ENCODE data around the gene DENND1B.

DENND1B gene

GRCh38 chr1:197771386-197771785 is 3.9 kb downstream of the DENND1B start:
- H2AFZ ChIP-seq (ENCODE audit: low read depth): no peak overlapping the region
- TF ChIP-seq, protein P1, sequence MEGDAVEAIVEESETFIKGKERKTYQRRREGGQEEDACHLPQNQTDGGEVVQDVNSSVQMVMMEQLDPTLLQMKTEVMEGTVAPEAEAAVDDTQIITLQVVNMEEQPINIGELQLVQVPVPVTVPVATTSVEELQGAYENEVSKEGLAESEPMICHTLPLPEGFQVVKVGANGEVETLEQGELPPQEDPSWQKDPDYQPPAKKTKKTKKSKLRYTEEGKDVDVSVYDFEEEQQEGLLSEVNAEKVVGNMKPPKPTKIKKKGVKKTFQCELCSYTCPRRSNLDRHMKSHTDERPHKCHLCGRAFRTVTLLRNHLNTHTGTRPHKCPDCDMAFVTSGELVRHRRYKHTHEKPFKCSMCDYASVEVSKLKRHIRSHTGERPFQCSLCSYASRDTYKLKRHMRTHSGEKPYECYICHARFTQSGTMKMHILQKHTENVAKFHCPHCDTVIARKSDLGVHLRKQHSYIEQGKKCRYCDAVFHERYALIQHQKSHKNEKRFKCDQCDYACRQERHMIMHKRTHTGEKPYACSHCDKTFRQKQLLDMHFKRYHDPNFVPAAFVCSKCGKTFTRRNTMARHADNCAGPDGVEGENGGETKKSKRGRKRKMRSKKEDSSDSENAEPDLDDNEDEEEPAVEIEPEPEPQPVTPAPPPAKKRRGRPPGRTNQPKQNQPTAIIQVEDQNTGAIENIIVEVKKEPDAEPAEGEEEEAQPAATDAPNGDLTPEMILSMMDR (conservative IDR thresholded peaks at IDR 0.05; ENCODE audit: low read depth, low read length): no peak
- no peaks in the 10 kb centered on the region for H3K27me3 ChIP-seq (ENCODE audit: insufficient read depth, low read depth)
- peak overlapping the region; percentile 90; the same call in 1 of the 2 replicates for H3K27ac ChIP-seq
- H3K79me2 ChIP-seq (ENCODE audit: insufficient read depth, low read depth): peaks cover 61% of the 10 kb centered on the region
- no peaks in the 10 kb centered on the region for H3K36me3 ChIP-seq (ENCODE audit: insufficient read depth)
- H3K4me2 ChIP-seq: peak overlapping the region; percentile 71
- H4K20me1 ChIP-seq (ENCODE audit: insufficient read depth): no peaks in the 10 kb centered on the region
- no peak overlapping the region; the same call in 1 of the 2 replicates for H3K9ac ChIP-seq
- H3K4me1 ChIP-seq (ENCODE audit: low read depth, poor library complexity, severe bottlenecking): peaks cover 58% of the 10 kb centered on the region
- no peak overlapping the region for H3K4me3 ChIP-seq (IDR thresholded peaks at IDR 0.05; ENCODE audit: insufficient read depth, low read depth, low read length)

- Histone ChIP-seq H3K4me1 (ENCODE audit: low read depth, poor library complexity, severe bottlenecking) (peaks cover 51% of the 10 kb centered on the region), H3K27ac (no peak overlapping the region), H4K20me1 (ENCODE audit: insufficient read depth) (no peaks in the 10 kb centered on the region), H3K27me3 (ENCODE audit: insufficient read depth, low read depth) (no peaks in the 10 kb centered on the region), H3K4me2 (no peak overlapping the region; the same call in 1 of the 2 replicates), H3K36me3 (ENCODE audit: insufficient read depth) (no peaks in the 10 kb centered on the region), H3K9ac (no peak overlapping the region), H3K4me3 (IDR thresholded peaks at IDR 0.05; ENCODE audit: insufficient read depth, low read depth, low read length) (no peak overlapping the region), H2AFZ (ENCODE audit: low read depth) (no peak overlapping the region), H3K79me2 (ENCODE audit: insufficient read depth, low read depth) (peaks cover 72% of the 10 kb centered on the region)
- TF ChIP-seq, protein P1 (conservative IDR thresholded peaks at IDR 0.05; ENCODE audit: low read depth, low read length): no peak
Observed at GRCh38 chr1:197770243-197770642, 5.0 kb downstream of the DENND1B start.

GRCh38 chr1:197769287-197769686 is 6.0 kb downstream of the DENND1B start:
- Histone ChIP-seq H3K27ac (no peak overlapping the region), H3K9ac (no peak overlapping the region), H3K4me2 (peak overlapping the region; percentile 5; the same call in 1 of the 2 replicates), H3K4me3 (IDR thresholded peaks at IDR 0.05; ENCODE audit: insufficient read depth, low read depth, low read length) (no peak overlapping the region), H3K36me3 (ENCODE audit: insufficient read depth) (no peaks in the 10 kb centered on the region), H3K4me1 (ENCODE audit: low read depth, poor library complexity, severe bottlenecking) (peaks cover 51% of the 10 kb centered on the region), H2AFZ (ENCODE audit: low read depth) (no peak overlapping the region), H3K27me3 (ENCODE audit: insufficient read depth, low read depth) (no peaks in the 10 kb centered on the region), H4K20me1 (ENCODE audit: insufficient read depth) (peaks cover under 1% of the 10 kb centered on the region; the same call in 1 of the 2 replicates), H3K79me2 (ENCODE audit: insufficient read depth, low read depth) (peaks cover 74% of the 10 kb centered on the region)
- TF ChIP-seq, protein P1 (conservative IDR thresholded peaks at IDR 0.05; ENCODE audit: low read depth, low read length): no peak

DNA sequence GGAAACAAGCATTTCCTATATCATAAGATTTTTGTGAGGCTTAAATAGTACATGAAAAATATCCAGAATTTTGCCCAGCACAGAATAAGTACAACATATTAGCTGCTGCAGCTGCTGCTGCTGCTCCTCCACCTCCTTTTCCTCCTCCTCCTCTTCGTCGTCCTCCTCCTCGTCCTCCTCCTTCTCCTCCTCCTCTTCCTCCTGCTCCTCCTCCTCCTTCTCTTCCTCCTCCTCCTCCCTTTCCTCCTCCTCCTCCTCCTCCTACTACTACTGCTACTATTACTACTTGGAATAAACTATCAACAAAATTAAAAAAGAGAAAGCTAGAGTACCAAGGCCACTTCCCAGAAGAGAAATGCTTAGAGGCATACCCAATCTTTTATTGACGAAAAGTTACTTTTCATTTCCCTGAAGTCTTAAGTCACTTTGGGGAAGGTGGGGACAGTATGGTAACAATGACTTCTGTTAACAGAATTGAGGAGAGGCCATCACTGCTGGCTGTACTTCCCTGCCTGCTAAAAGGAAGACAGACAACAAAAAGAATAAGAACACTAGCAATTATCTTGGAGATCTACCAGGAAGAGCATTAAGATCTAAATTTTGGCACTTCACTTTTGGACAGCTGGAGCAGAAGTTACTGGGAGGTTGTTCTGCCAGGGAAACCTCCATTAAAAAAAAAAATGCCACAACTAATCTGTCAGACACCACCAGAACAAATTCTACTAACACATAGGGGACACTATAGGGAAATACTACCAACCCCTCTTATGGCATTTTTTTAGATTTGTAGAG is 7.1 kb downstream of the DENND1B start:
- Histone ChIP-seq H3K4me1 (ENCODE audit: low read depth, poor library complexity, severe bottlenecking) (peaks cover 48% of the 10 kb centered on the region), H3K9ac (no peak overlapping the region), H4K20me1 (ENCODE audit: insufficient read depth) (peaks cover 3% of the 10 kb centered on the region; the same call in 1 of the 2 replicates), H3K4me2 (no peak overlapping the region), H3K36me3 (ENCODE audit: insufficient read depth) (no peaks in the 10 kb centered on the region), H3K27ac (no peak overlapping the region), H3K27me3 (ENCODE audit: insufficient read depth, low read depth) (no peaks in the 10 kb centered on the region), H2AFZ (ENCODE audit: low read depth) (no peak overlapping the region), H3K79me2 (ENCODE audit: insufficient read depth, low read depth) (peaks cover 71% of the 10 kb centered on the region), H3K4me3 (IDR thresholded peaks at IDR 0.05; ENCODE audit: insufficient read depth, low read depth, low read length) (no peak overlapping the region)
- TF ChIP-seq, protein P1 (conservative IDR thresholded peaks at IDR 0.05; ENCODE audit: low read depth, low read length): no peak
